HG03039 (cell line): Measurements from ENCODE around the gene MXRA7.
"Not testable (repeated sequence)": the region's sequence is repeated elsewhere in the genome, so short reads cannot be mapped to it uniquely, and the experiment has no call there.

ENCODE experiments used
- ATAC-seq: cut with Tn5 transposase; IDR thresholded peaks from one replicate; pipeline ENCODE4 v1.9.1; 2021; ENCODE audit warnings: mild to moderate bottlenecking, moderate library complexity; ENCODE audit not compliant: unreplicated experiment

MXRA7 gene

GRCh38 chr17:76718516-76718915 lies 7.8 kb upstream of the MXRA7 start:
- no peak for ATAC-seq

GRCh38 chr17:76716839-76717215 lies 6.1 kb upstream of the MXRA7 start:
- ATAC-seq = no peak

DNA sequence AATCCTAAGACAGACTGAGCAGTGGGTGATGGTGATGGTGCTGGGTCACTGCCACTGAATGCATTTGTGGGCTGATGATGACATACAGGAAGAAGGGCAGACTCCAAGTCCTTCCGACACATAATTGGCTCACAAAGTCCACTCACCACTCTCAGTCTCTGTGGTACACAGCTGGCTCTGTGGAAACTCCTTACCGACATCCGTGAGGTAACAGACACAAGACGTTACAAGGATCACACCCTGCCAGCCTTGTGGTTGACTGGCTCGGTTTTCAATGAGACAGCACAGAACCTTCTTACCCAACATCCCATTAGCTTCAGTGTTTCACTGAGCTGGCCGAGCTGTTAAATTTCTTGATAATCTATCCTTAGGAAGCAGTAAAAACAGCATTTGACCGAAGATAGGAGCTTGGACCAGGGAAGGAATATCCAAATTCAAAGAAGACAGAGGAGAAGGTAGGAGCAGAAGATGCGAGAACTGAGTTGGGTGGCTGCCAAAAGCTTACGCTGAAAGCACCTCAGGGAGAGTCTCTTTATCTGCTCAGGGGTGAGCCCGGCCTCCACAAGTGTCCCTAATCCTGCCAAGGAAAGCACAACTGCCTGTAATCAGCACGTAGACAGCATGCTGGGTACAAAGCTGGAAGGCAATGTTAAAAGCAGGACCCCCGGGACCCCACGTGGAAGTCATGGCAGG lies 5.5 kb upstream of the MXRA7 start:
- ATAC-seq = no peak

- no peak for ATAC-seq
Measured at GRCh38 chr17:76715496-76715830, 4.7 kb upstream of the MXRA7 start.

DNA sequence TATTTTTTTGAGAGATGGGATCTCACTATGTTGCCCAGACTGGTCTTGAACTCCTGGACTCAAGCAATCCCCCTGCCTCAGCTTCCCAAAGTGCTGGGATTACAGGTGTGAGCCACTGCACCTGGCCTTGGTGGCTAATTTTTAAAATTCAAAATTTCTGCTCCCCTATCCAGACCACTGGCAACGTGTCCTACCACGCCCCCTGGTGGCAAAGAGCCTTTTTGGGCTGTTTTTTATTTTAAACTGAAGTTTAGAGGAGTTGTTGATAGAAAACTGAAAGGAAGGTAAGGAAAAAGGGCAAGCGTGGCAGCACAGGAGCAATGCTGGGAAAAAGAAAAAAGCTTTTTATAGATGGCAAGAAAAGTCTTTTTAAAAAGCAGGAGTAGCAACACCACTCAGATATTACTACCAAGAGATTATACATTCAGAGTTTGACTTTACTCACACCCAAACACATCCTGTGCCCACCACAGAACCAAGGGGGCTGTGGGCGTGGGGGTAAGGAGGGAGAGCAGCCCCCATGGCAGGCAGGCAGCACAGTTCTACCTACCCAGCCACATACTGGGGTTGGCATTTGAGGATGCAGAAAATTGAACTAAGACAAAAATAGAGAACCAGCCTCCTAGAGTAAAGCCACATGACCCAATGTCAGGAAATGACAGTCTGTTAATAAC lies 4.2 kb upstream of the MXRA7 start:
- no peak for ATAC-seq

GRCh38 chr17:76714336-76714735 lies 3.6 kb upstream of the MXRA7 start:
- ATAC-seq = no peak

GRCh38 chr17:76713765-76714164 lies 3.0 kb upstream of the MXRA7 start:
- ATAC-seq = no peak

DNA sequence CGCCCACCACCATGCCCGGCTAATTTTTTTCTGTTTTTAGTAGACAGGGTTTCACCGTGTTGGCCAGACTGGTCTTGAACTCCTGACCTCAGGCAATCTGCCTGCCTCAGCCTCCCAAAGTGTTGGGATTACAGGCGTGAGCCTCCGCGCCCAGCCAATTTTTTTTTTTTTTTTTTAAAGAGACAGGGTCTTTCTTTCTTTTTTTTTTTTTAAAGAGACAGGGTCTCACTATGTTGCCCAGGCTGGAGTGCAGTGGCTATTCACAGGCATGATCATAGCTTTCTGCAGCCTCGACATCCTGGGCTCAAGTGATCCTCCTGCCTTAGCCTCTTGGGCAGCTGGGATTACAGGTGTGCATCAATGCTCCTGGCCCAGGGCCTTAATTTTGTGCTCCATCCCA lies 1.6 kb upstream of the MXRA7 start:
- not testable (repeated sequence) for ATAC-seq

DNA sequence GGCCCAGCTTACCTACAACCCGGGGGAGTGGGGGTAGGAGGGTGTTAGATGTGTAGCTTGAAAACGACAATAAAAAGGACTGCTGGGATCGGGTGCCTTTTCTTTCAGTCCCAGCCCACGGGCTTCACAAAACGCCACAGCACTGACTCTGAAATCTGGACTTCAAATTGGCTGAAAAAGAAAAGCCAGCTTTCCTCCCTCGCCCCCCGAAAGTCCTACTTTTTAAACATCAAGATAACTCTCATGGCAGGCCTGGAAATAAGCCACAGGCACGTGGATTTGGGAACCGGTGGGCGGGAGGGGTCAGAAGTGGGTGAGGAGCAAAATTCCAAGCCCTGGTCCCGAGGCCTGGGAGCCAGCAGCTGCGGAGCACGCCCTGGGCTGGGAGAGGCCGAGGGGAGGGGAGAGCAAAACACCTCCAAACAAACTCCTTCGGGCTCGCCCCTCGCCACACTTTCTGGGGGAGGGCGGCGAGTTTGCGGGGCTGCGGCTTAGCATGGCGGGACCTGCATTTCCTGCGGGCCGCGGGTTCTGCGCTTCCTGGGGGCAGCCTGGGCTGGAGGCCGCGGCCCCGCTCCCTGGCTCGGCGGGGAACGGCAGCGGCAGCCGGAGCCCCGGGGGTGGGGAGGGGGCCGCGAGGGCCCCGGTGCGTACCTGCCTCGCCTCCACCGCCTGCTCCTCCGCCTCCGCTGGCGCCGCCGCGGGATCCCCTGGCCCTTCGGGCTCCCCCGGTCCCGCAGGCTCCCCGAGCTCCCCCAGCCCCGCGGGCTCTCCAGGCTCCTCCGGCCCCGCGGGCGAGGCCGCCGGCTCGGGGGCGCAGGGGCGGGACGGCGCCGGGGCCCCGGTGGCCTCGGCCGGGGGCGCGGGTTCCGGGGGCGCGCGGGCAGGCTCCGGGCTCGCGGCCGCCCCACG lies 558 bp downstream of the MXRA7 start:
- not testable (repeated sequence) for ATAC-seq

GRCh38 chr17:76709077-76709950 lies 1.5 kb downstream of the MXRA7 start:
- no peak for ATAC-seq

DNA sequence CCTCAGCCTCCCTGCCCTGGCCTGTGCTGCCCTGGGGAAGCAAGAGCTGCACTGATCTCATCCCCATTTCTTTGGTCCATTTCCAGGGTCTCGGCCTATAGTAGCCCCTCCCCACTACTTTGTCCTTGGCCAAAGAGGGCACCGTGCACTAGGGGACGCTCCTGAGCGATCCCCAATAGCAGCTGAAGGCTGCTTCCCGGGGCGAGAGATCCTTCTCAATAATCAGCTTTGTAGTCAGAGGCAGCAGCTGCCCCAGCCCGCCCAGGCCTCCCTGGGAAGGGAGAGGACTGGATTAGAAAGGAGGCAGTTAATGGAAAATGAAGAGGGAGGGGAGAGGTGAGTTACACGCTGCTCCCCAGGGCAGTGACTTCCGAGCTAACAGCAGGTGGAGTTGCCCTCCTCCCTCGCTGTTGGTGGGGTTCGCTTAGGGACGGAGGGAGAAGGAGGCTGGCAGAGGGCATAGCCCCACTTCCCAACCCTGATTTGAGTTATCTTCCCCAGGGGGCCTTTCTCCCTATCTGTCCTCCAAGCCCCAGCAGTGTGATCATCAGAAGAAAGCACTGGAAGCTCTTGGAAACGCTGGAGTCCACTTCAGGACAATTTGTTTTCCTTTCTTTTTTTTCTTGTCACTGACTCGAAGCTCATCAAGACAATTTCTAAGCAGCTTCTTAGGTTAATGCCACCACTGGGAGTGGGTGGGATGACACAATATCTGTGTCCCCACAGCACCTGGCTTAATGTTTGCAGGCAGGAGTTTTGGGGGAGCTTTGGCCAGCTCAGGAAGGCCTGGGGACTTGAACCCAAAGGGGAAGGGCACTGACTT lies 2.6 kb downstream of the MXRA7 start:
- ATAC-seq = no peak

- no peak for ATAC-seq
Measured at GRCh38 chr17:76706817-76707216, 3.9 kb downstream of the MXRA7 start.

DNA sequence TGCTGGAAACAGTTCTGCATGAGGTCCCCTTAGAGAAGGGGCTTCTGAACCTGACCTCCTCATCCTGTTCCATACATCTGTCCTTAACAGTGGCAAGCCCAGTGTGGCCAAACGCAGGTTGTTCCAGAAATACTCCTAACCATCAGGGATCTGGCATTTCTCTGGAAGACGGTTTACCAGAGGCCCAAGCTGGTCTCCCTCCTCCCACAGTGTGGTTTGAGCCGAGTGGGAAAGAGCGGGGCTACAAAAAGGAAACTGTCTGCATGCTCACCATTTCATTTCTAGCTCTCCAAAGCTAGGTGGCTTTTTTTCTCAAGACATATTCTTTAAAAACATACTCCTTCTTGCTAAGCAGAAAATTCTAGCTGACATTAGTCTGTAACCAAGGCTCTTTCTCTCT lies 6.0 kb downstream of the MXRA7 start:
- ATAC-seq = no peak

- ATAC-seq = no peak
Measured at GRCh38 chr17:76702941-76703637, 7.7 kb downstream of the MXRA7 start.

- ATAC-seq = no peak
Measured at GRCh38 chr17:76702076-76702475, 8.7 kb downstream of the MXRA7 start.

GRCh38 chr17:76701471-76701967 lies 9.2 kb downstream of the MXRA7 start:
- no peak for ATAC-seq

GRCh38 chr17:76700617-76701470 lies 9.9 kb downstream of the MXRA7 start:
- ATAC-seq = no peak

- ATAC-seq = no peak
Measured at GRCh38 chr17:76700270-76700616, 10.5 kb downstream of the MXRA7 start.
